HUES48 (cell line): ENCODE results near the gene DNHD1.

Experiments used
- H3K27ac ChIP-seq: one replicate; pipeline ENCODE4 v1.7.0; 2013; ENCODE audit warnings: low read depth, low read length, inconsistent platforms
- H3K27me3 ChIP-seq: 2 replicates; pipeline ENCODE4 v1.6.1; 2013; ENCODE audit warnings: mild to moderate bottlenecking, low read length; ENCODE audit not compliant: control insufficient read depth, insufficient read depth
- H3K36me3 ChIP-seq: 2 replicates; pipeline ENCODE4 v1.6.1; 2013; ENCODE audit warnings: low read length; ENCODE audit not compliant: control insufficient read depth, insufficient read depth
- H3K4me1 ChIP-seq: 2 replicates; pipeline ENCODE4 v1.6.1; 2013; ENCODE audit warnings: mild to moderate bottlenecking, low read length; ENCODE audit not compliant: control insufficient read depth, insufficient read depth
- H3K4me3 ChIP-seq: 2 replicates; pipeline ENCODE4 v1.5.1; 2013; ENCODE audit warnings: mild to moderate bottlenecking, low read depth, low read length
- H3K9ac ChIP-seq: 2 replicates; pipeline ENCODE4 v1.6.1; 2013; ENCODE audit warnings: mild to moderate bottlenecking, low read depth, low read length, moderate library complexity
- H3K9me3 ChIP-seq: 2 replicates; pipeline ENCODE4 v1.6.1; 2013; ENCODE audit warnings: low read length; ENCODE audit not compliant: control insufficient read depth, insufficient read depth

Gene DNHD1

DNA sequence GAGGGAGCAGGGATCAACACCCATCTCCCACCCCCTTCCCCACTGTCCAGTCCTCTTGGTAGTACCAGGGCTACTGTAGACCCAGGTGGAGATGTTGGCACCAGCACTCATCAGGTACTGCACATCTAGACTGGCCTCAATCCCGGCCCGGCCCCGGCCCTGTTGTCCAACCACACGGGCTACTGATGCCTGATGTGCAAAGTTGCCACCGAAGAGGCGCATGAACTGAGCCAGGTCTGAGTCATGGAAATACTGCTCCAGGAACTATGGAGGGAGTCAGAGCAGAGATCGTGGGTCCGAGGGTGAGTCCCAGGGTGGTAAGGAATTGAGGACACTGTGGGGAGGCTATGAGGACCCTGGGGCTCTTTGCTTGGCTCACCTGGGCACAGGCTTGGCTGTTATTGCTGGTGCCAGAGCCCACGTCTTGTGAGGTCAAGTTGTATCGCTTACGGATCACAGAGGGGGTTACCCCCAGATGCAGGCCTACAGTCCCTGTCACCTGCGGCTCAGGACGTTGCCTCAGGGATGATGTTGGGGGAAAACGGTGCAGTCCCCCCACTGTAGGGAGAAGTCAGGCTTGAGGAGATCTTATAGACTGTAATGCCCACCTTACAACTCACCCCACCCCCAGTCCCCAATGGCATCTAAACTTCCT, 119.6 kb downstream of the DNHD1 start:
- peaks cover 31% of the 10 kb centered on the region for H3K36me3 ChIP-seq
- H3K27ac ChIP-seq: no peak overlapping the region
- H3K27me3 ChIP-seq: no peaks in the 10 kb centered on the region
- H3K9ac ChIP-seq: no peak overlapping the region
- peaks cover 27% of the 10 kb centered on the region for H3K4me1 ChIP-seq
- no peak overlapping the region for H3K4me3 ChIP-seq
- no peaks in the 10 kb centered on the region for H3K9me3 ChIP-seq

DNA sequence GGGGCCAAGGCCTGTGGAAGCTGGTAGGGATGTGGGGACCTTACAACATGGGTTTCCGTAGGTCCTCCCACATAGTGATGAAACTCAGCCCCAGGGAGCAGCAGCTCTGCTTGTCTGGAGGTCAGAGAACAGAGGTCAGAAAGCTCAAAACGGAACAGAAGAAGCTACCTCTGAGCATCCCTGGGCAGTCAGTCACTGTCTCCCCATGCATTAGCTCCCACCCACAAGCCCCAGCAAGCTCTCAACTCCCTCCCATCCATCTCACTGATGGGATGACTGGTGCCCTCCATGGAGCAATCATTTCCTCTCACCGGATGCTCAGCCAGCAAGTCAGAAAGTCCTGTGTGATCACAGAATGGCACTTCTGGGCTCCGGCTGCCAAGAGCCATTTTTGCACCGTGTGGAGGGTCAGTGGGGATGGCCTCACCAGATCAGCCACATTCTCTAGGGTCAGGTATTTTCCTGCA, 120.3 kb downstream of the DNHD1 start:
- H3K9ac ChIP-seq: no peak overlapping the region
- H3K9me3 ChIP-seq: no peaks in the 10 kb centered on the region
- no peak overlapping the region for H3K27ac ChIP-seq
- no peaks in the 10 kb centered on the region for H3K27me3 ChIP-seq
- peaks cover 31% of the 10 kb centered on the region for H3K36me3 ChIP-seq
- no peak overlapping the region for H3K4me3 ChIP-seq
- peaks cover 27% of the 10 kb centered on the region for H3K4me1 ChIP-seq

DNA sequence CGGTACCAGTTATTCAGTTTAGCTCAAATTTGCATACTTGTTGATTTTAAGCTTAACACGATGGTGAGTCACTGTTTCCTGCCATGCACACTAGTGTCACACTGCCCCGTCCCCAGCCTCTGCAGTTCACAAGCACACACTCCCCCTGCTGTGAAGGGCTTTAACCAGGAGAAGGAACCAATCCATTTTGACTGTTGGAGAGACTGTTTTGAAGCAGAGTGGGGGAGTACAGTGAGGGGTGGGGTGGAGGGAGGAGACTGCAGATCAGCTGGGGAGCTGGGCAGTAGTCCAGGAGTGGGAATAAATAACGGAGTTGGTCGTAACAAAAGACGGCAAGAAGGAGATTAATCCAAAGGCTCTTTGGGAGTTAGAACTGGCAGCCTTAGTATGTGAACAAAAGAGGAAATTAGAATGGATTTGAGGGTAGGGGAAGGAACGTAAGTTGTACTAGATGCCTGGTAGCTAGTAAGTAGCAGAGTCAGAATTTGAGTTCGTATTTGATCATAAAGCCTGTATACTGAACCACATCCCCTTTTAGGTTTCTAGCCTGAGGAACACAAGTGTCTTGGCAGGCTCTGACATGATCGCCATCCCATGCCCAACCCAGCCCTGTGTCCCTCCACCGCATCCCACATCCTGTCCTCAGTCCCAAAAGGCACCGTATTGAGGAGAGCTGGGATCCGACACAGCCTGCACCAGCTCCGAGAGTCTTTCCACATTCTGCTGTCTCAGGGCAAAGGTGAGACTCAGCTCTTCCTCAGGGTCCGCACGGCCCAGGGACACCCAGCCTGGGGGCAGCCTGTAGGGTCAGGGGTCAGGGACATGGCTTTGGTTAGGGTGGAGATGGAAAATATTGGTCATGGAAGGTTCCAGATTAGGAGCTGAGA, 121.3 kb downstream of the DNHD1 start:
- no peaks in the 10 kb centered on the region for H3K9me3 ChIP-seq
- H3K9ac ChIP-seq: peak overlapping the region; percentile 33
- no peaks in the 10 kb centered on the region for H3K27me3 ChIP-seq
- H3K4me3 ChIP-seq: peak overlapping the region; percentile 87
- H3K27ac ChIP-seq: peak overlapping the region; percentile 48
- H3K4me1 ChIP-seq: peaks cover 22% of the 10 kb centered on the region
- peaks cover 31% of the 10 kb centered on the region for H3K36me3 ChIP-seq

DNA sequence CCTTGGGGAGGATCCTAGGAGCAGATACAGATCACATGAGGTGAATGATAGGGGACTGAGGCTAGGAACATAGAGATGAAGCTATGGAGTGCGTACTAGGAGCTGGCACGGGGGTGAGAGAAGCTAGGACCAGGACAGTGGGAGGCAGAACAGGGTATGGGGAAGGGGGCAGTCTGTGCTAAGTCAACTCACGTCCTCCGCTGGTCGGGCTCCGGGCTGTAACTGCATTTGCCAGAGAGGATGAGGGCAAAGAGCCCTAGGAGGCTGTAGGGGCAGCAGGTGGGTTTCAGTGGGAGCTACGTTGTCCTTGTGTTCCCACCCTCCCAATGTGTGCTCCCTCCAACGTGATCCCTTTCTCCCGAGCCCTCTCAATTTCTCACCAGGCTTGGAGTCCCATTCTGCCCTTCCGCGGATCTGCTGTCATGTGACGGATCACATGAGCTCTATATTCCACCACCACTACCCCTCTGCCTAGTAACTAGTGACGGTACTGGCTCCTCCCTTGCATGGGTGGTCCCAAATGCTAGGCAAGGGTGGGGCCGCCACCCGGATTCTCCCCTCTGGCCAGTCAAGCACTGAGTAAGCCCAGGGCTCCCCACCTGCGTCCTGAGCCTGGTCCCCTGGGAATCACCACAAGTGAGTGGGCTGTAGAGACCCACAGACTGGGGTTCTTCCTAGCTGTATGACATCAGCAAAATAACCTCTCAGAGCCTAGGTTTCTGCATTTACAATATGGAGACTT, 122.1 kb downstream of the DNHD1 start, which contains the start of gene TPP1:
TPP1 (minus strand) TSS at position 419 of the 742 bp plus-strand sequence; CDS start at position 397, 22 bp downstream.
- Histone ChIP-seq H3K4me3 (peak within 1 kb of the TSS; percentile 87), H3K27me3 (no peaks in the 10 kb centered on the region), H3K36me3 (peaks cover 24% of the 10 kb centered on the region), H3K27ac (peak within 1 kb of the TSS; percentile 48), H3K9me3 (no peaks in the 10 kb centered on the region), H3K4me1 (peaks cover 22% of the 10 kb centered on the region), H3K9ac (peak within 1 kb of the TSS; percentile 33)

DNA sequence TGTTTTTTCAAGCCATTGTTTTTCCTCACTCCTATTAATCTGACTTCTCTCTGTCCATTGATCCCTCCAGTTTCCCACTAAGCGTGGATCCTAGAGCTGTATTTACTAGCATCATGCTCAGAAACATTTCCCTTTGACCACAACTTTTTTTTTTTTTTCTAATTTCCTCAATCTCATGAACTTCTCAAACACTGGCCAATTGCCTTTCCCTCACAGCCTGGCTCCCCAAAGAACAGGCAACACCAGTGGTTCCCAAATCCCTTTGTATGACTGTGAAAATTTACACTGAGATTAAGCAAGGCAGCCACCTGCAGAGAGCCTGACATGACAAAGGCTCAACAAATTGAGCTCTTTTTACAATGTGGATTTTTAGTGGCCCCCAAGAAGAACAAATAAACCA, 123.6 kb downstream of the DNHD1 start:
- Histone ChIP-seq H3K36me3 (peaks cover 22% of the 10 kb centered on the region; the same call in 1 of the 2 replicates), H3K9ac (no peak overlapping the region), H3K27me3 (no peaks in the 10 kb centered on the region), H3K4me1 (peaks cover 22% of the 10 kb centered on the region), H3K27ac (no peak overlapping the region), H3K9me3 (no peaks in the 10 kb centered on the region), H3K4me3 (no peak overlapping the region)
